MM.1S (cell line): Measurements from ENCODE around the gene CROCC2.

Experiments used
- DNase-seq: peaks from one replicate; pipeline ENCODE4 v3.0.0-alpha.2; 2015
- H2AFZ ChIP-seq: fragments of 300-600 bp; sonication (generic); 2 replicates; pipeline ENCODE4 v1.6.0; 2016; ENCODE audit warnings: antibody characterized with exemption, low read length
- H3F3A ChIP-seq: fragments of 300-600 bp; sonication (generic); 2 replicates; pipeline ENCODE4 v1.6.1; 2016; ENCODE audit warnings: mild to moderate bottlenecking, antibody characterized with exemption, low read length, moderate library complexity, mixed read lengths; ENCODE audit not compliant: insufficient read depth
- H3K27ac ChIP-seq: fragments of 300-600 bp; sonication (generic); 2 replicates; pipeline ENCODE4 v1.5.1; 2016; ENCODE audit warnings: mild to moderate bottlenecking, low read length
- H3K27me3 ChIP-seq: fragments of 300-600 bp; sonication (generic); replicated peaks from 2 replicates; pipeline ENCODE4 v1.6.0; 2016; ENCODE audit warnings: low read length; ENCODE audit not compliant: insufficient read depth
- H3K36me3 ChIP-seq: fragments of 300-600 bp; sonication (generic); replicated peaks from 2 replicates; pipeline ENCODE4 v1.6.1; 2016; ENCODE audit warnings: mild to moderate bottlenecking, low read length, mixed read lengths; ENCODE audit not compliant: insufficient read depth
- H3K4me1 ChIP-seq: fragments of 300-600 bp; sonication (generic); 2 replicates; pipeline ENCODE4 v1.6.1; 2016; ENCODE audit warnings: low read length, mixed read lengths
- H3K4me2 ChIP-seq: fragments of 300-600 bp; sonication (generic); 2 replicates; pipeline ENCODE4 v1.6.0; 2016; ENCODE audit warnings: low read depth, low read length
- H3K4me3 ChIP-seq: fragments of 300-600 bp; sonication (generic); 2 replicates; pipeline ENCODE4 v1.5.1; 2016; ENCODE audit warnings: low read length, mixed read lengths
- H3K79me2 ChIP-seq: fragments of 300-600 bp; sonication (generic); 2 replicates; pipeline ENCODE4 v1.6.1; 2016; ENCODE audit warnings: mixed run types, low read length, mixed read lengths
- H3K9ac ChIP-seq: fragments of 300-600 bp; sonication (generic); 2 replicates; pipeline ENCODE4 v1.6.1; 2016; ENCODE audit warnings: low read length, mixed read lengths
- H3K9me2 ChIP-seq: fragments of 300-600 bp; sonication (generic); replicated peaks from 2 replicates; pipeline ENCODE4 v1.6.1; 2016; ENCODE audit warnings: mild to moderate bottlenecking, low read length, mixed read lengths; ENCODE audit not compliant: insufficient read depth
- H3K9me3 ChIP-seq: fragments of 300-600 bp; sonication (generic); replicated peaks from 2 replicates; pipeline ENCODE4 v1.6.1; 2016; ENCODE audit warnings: mild to moderate bottlenecking, low read length, mixed read lengths; ENCODE audit not compliant: insufficient read depth
- H4K20me1 ChIP-seq: fragments of 300-600 bp; sonication (generic); 2 replicates; pipeline ENCODE4 v1.6.1; 2016; ENCODE audit warnings: mild to moderate bottlenecking, low read length, moderate library complexity, mixed read lengths; ENCODE audit not compliant: insufficient read depth
- EZH2 ChIP-seq: fragments of 300-600 bp; sonication (generic); optimal IDR thresholded peaks from 2 replicates; pipeline ENCODE3; 2017; ENCODE audit warnings: low read depth, mild to moderate bottlenecking, antibody characterized with exemption, low read length, mixed read lengths
- EZH2phosphoT487 ChIP-seq: fragments of 300-600 bp; sonication (generic); IDR thresholded peaks from 2 replicates; pipeline ENCODE4 v1.6.1; 2018; ENCODE audit warnings: antibody characterized with exemption, low read length
- TF ChIP-seq, protein P1 (sequence below): fragments of 300-600 bp; sonication (generic); IDR thresholded peaks from 2 replicates; pipeline ENCODE4 v1.5.1; 2016; ENCODE audit warnings: antibody characterized with exemption, low read length, mixed read lengths

Gene CROCC2

DNA sequence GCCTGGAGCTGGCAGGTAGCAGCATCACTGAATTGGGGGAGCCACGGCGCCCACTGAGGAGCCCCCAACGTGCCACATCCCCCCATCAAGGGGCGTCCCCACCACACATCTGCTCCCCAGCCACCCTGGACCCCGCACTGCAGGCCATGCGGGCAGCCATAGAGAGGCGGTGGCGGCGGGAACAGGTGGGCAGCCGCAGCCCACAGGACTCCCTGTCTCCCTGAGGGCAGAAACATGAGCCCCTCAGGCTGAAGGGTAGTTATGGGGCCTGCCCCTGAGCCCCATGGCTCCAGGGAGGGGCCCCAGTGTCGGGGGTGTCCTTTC, 26.6 kb downstream of the CROCC2 start:
- no peak overlapping the region for H3K4me3 ChIP-seq
- no peak overlapping the region for H3K9ac ChIP-seq

DNA sequence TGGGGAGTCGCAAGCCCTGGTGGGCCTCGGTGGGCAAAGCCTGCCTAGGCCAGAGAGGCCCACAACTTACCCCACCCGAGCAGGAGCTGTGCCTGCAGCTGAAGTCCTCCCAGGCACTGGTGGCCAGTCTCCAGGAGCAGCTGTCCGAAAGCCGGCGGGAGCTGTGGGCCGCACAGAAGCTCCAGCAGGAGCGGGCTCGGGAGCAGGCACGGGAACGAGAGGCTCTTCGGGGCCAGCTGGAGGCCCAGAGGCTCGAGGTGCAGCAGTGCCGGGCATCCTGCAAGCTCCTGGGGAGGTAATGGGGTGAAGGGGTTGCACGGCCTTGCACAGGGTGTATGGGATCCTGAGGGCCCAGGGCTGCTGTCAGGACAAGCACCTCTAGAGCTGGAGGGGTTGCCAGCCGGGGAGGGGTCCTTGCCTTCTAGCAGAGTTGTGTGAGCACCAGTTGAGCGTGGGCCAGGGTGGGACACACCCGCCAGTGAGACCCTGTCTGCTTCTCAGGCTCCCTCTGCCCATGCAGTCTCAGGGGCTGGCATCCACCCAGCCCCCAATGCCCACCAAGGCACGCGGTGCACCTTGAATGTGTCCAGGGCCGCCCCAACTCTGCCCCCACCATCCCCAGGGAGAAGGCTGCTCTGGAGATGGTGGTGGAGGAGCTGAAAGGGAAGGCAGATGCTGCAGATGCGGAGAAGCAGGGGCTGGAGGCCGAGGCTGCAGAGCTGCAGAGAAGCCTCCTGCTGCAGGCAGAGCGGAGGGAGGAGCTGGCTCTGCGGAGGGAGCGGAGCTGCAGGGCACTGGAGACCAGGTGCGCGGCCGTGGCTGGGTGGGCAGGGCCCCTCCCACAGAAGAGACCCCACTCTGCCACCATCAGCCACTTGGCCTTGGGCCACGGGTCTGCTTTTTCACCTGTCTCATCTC, 27.2 kb downstream of the CROCC2 start:
- Histone ChIP-seq H3K4me3 (no peak overlapping the region), H3K4me2 (no peak overlapping the region), H3K79me2 (no peaks in the 10 kb centered on the region), H3K9me2 (no peaks in the 10 kb centered on the region), H3K27ac (no peak overlapping the region), H3K27me3 (peaks cover 96% of the 10 kb centered on the region), H2AFZ (no peak overlapping the region), H3K9me3 (no peaks in the 10 kb centered on the region), H4K20me1 (no peaks in the 10 kb centered on the region), H3K4me1 (no peaks in the 10 kb centered on the region), H3F3A (no peaks in the 10 kb centered on the region), H3K9ac (no peak overlapping the region), H3K36me3 (no peaks in the 10 kb centered on the region)
- TF ChIP-seq EZH2 (no peak), EZH2phosphoT487 (no peak)
- TF ChIP-seq, protein P1, sequence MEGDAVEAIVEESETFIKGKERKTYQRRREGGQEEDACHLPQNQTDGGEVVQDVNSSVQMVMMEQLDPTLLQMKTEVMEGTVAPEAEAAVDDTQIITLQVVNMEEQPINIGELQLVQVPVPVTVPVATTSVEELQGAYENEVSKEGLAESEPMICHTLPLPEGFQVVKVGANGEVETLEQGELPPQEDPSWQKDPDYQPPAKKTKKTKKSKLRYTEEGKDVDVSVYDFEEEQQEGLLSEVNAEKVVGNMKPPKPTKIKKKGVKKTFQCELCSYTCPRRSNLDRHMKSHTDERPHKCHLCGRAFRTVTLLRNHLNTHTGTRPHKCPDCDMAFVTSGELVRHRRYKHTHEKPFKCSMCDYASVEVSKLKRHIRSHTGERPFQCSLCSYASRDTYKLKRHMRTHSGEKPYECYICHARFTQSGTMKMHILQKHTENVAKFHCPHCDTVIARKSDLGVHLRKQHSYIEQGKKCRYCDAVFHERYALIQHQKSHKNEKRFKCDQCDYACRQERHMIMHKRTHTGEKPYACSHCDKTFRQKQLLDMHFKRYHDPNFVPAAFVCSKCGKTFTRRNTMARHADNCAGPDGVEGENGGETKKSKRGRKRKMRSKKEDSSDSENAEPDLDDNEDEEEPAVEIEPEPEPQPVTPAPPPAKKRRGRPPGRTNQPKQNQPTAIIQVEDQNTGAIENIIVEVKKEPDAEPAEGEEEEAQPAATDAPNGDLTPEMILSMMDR: no peak
- no peak for DNase-seq

More for the DNA sequence above, 26.6 kb downstream of the CROCC2 start:
- no peaks in the 10 kb centered on the region for H3K4me1 ChIP-seq
- no peak for DNase-seq
- TF ChIP-seq EZH2phosphoT487: no peak
- TF ChIP-seq EZH2: no peak
- TF ChIP-seq, protein P1: no peak
- H4K20me1 ChIP-seq: no peaks in the 10 kb centered on the region
- no peaks in the 10 kb centered on the region for H3K36me3 ChIP-seq
- no peak overlapping the region for H3K27ac ChIP-seq
- no peaks in the 10 kb centered on the region for H3K9me2 ChIP-seq
- H2AFZ ChIP-seq: no peak overlapping the region
- no peaks in the 10 kb centered on the region for H3K79me2 ChIP-seq
- no peak overlapping the region for H3K4me2 ChIP-seq
- no peaks in the 10 kb centered on the region for H3F3A ChIP-seq
- peaks cover 96% of the 10 kb centered on the region for H3K27me3 ChIP-seq
- H3K9me3 ChIP-seq: no peaks in the 10 kb centered on the region

DNA sequence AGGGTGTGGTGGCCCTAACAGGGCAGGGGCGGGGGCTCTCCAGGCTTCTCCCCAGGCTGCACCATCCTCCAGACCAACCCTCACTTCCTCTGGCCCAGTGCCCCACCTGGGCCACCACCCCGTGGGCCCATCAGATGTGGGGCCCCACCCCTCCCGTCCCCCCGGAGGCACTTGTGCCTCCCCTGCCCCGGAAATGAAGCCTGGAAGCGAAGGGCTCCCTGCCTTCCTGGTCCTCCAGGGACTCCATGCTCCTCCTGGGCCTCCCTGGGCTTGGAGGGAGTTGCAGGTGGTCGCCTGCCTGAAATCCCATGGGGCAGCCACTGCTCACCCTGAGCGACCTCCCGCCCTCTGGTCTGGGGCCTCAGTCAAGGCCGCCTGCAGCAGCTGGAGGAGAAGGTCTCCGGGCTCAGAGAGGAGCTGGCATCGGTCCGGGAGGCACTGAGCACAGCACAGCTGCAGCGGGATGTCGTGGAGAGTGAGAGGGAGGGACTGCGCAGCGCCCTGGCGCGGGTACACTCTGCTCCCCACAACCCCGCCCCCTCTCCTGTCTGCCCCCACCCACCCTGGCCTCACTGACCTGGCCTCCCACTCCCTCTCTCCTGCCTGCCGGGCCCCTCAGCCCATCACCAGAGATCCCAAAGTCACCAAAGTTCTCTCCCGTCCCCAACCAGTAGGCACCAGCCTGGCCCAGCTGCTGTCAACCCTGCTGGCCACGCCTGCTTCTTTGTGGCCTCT, 28.0 kb downstream of the CROCC2 start:
- no peak for TF ChIP-seq EZH2phosphoT487
- DNase-seq: no peak
- no peak overlapping the region for H3K4me3 ChIP-seq
- no peak overlapping the region for H3K9ac ChIP-seq
- no peaks in the 10 kb centered on the region for H3K9me3 ChIP-seq
- H2AFZ ChIP-seq: no peak overlapping the region
- H3K36me3 ChIP-seq: no peaks in the 10 kb centered on the region
- peaks cover 96% of the 10 kb centered on the region for H3K27me3 ChIP-seq
- H3K4me1 ChIP-seq: no peaks in the 10 kb centered on the region
- no peak overlapping the region for H3K27ac ChIP-seq
- H3F3A ChIP-seq: no peaks in the 10 kb centered on the region
- no peaks in the 10 kb centered on the region for H4K20me1 ChIP-seq
- H3K4me2 ChIP-seq: no peak overlapping the region
- no peaks in the 10 kb centered on the region for H3K9me2 ChIP-seq
- H3K79me2 ChIP-seq: no peaks in the 10 kb centered on the region
